ENCODE results near the gene SPINK8.

- TF ChIP-seq TAF1 (IDR thresholded peaks at IDR 0.05; ENCODE audit: borderline replicate concordance, insufficient read depth, low read length) (no peak), REST (IDR thresholded peaks at IDR 0.05; ENCODE audit: insufficient read depth in 1 of 2, low read depth in 2 of 2, low read length in 2 of 2) (no peak)
Measured at GRCh38 chr3:48287034-48287433, 46.4 kb downstream of the SPINK8 start.

All from PFSK-1 (cell line).